ENCODE data around the gene KCTD7.
"Not testable (repeated sequence)": the region's sequence is repeated elsewhere in the genome, so short reads cannot be mapped to it uniquely, and the experiment has no call there.

The KCTD7 gene

GRCh38 chr7:66682350-66683093, 53.8 kb downstream of the KCTD7 start:
- peaks cover 2% of the 10 kb centered on the region for H3K36me3 Mint-ChIP-seq
- H3K9me3 Mint-ChIP-seq, result no peaks in the 10 kb centered on the region
- H3K4me3 Mint-ChIP-seq, result peak overlapping the region; percentile 92
- no peaks in the 10 kb centered on the region for H3K27me3 Mint-ChIP-seq
- peaks cover 47% of the 10 kb centered on the region for H3K4me1 Mint-ChIP-seq
- H3K27ac Mint-ChIP-seq, result peak overlapping the region; percentile 87

GRCh38 chr7:66683094-66683769, 54.6 kb downstream of the KCTD7 start:
- H3K4me1 Mint-ChIP-seq, result peaks cover 47% of the 10 kb centered on the region
- not testable (repeated sequence) for H3K27me3 Mint-ChIP-seq, H3K9me3 Mint-ChIP-seq, H3K36me3 Mint-ChIP-seq
- H3K27ac Mint-ChIP-seq, result peak overlapping the region; percentile 26
- peak overlapping the region; percentile 92 for H3K4me3 Mint-ChIP-seq

GRCh38 chr7:66683770-66684123, 55.1 kb downstream of the KCTD7 start:
- Mint-ChIP-seq H3K9me3 (no peaks in the 10 kb centered on the region), H3K36me3 (peaks cover 2% of the 10 kb centered on the region), H3K27ac (no peak overlapping the region), H3K4me3 (no peak overlapping the region), H3K27me3 (no peaks in the 10 kb centered on the region), H3K4me1 (peaks cover 45% of the 10 kb centered on the region)

- peaks cover 26% of the 10 kb centered on the region for H3K4me1 Mint-ChIP-seq
- H3K27ac Mint-ChIP-seq, H3K27me3 Mint-ChIP-seq, H3K9me3 Mint-ChIP-seq, H3K36me3 Mint-ChIP-seq, H3K4me3 Mint-ChIP-seq: not testable (repeated sequence)
Measured at GRCh38 chr7:66685663-66686062, 57.0 kb downstream of the KCTD7 start.

- H3K4me1 Mint-ChIP-seq, result peaks cover 18% of the 10 kb centered on the region
- no peak overlapping the region for H3K4me3 Mint-ChIP-seq
- no peaks in the 10 kb centered on the region for H3K9me3 Mint-ChIP-seq
- no peaks in the 10 kb centered on the region for H3K27me3 Mint-ChIP-seq
- H3K36me3 Mint-ChIP-seq, result peaks cover 2% of the 10 kb centered on the region
- no peak overlapping the region for H3K27ac Mint-ChIP-seq
Measured at GRCh38 chr7:66687186-66687585, 58.5 kb downstream of the KCTD7 start.

GRCh38 chr7:66687672-66688071, 59.0 kb downstream of the KCTD7 start:
- H3K4me3 Mint-ChIP-seq, H3K27ac Mint-ChIP-seq, H3K36me3 Mint-ChIP-seq, H3K9me3 Mint-ChIP-seq, H3K27me3 Mint-ChIP-seq: not testable (repeated sequence)
- peaks cover 17% of the 10 kb centered on the region for H3K4me1 Mint-ChIP-seq

GRCh38 chr7:66689081-66689480, 60.4 kb downstream of the KCTD7 start:
- H3K9me3 Mint-ChIP-seq, result no peaks in the 10 kb centered on the region
- H3K4me3 Mint-ChIP-seq, result no peak overlapping the region
- no peaks in the 10 kb centered on the region for H3K36me3 Mint-ChIP-seq
- no peak overlapping the region for H3K27ac Mint-ChIP-seq
- H3K27me3 Mint-ChIP-seq, result no peaks in the 10 kb centered on the region
- peaks cover 5% of the 10 kb centered on the region for H3K4me1 Mint-ChIP-seq

GRCh38 chr7:66693331-66693730, 64.7 kb downstream of the KCTD7 start:
- Mint-ChIP-seq H3K4me3 (no peak overlapping the region), H3K4me1 (no peaks in the 10 kb centered on the region), H3K9me3 (no peaks in the 10 kb centered on the region), H3K36me3 (no peaks in the 10 kb centered on the region), H3K27me3 (no peaks in the 10 kb centered on the region), H3K27ac (no peak overlapping the region)

Data from activated naive CD4-positive, alpha-beta T cell treated with anti-CD3 and anti-CD28 coated beads, Interleukin-2, amount 50 U/mL, for 24 hours (primary cell).